ENCODE results near the gene IGF2BP2.

The IGF2BP2 gene

GRCh38 chr3:185767002-185767688 is 57.7 kb downstream of the IGF2BP2 start:
- no peak overlapping the region for H2AFZ ChIP-seq (ENCODE audit: low read depth, low read length)

DNA sequence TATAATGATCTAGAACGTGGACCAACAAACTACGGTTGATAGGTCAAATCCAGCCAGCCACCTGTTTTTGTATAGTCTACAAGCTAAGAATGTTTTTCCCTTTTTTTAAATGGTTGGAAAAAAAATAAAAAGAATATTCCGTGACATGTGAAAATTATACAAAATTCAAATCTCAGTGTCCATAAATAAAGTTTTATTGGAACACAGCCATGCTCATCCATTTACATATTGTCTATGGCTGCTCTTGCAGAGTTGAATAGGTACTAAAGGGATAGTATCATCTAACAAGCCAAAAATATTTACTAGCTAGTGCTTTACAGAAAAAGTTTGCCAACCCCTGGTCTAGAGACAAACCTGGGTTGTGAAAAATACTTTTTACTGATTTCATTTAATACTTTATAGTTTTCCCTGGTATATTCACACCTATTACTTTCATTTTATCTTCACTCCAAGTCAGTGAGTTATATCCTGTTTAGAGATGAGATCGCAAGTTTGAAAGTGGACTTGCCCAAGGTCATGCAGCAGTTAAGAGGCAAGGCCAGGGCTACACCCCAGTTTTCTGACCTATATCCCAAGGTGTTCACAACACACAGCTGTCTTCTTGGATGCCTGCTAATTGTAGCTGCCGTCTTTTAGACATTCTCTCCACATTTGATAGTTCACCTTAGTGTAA is 58.4 kb downstream of the IGF2BP2 start:
- no peak for TF ChIP-seq EZH2phosphoT487 (IDR thresholded peaks at IDR 0.05; ENCODE audit: low read depth)
- TF ChIP-seq, protein P1, sequence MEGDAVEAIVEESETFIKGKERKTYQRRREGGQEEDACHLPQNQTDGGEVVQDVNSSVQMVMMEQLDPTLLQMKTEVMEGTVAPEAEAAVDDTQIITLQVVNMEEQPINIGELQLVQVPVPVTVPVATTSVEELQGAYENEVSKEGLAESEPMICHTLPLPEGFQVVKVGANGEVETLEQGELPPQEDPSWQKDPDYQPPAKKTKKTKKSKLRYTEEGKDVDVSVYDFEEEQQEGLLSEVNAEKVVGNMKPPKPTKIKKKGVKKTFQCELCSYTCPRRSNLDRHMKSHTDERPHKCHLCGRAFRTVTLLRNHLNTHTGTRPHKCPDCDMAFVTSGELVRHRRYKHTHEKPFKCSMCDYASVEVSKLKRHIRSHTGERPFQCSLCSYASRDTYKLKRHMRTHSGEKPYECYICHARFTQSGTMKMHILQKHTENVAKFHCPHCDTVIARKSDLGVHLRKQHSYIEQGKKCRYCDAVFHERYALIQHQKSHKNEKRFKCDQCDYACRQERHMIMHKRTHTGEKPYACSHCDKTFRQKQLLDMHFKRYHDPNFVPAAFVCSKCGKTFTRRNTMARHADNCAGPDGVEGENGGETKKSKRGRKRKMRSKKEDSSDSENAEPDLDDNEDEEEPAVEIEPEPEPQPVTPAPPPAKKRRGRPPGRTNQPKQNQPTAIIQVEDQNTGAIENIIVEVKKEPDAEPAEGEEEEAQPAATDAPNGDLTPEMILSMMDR (IDR thresholded peaks at IDR 0.05; ENCODE audit: low read depth, low read length) = no peak
- Histone ChIP-seq H3K9ac (ENCODE audit: low read length) (no peak overlapping the region), H3K27me3 (ENCODE audit: low read depth, low read length) (peaks cover 47% of the 10 kb centered on the region), H4K20me1 (ENCODE audit: insufficient read depth, low read length) (no peaks in the 10 kb centered on the region), H3K4me1 (ENCODE audit: low read length) (peaks cover 4% of the 10 kb centered on the region; the same call in 1 of the 2 replicates), H3K4me2 (ENCODE audit: low read length) (peak overlapping the region; percentile 55), H3K9me3 (ENCODE audit: insufficient read depth, low read length) (no peaks in the 10 kb centered on the region), H3K79me2 (ENCODE audit: low read length) (no peaks in the 10 kb centered on the region), H3K4me3 (ENCODE audit: low read length) (peak overlapping the region; percentile 30), H2AFZ (ENCODE audit: low read depth, low read length) (no peak overlapping the region), H3K36me3 (replicated peaks; ENCODE audit: low read depth, low read length) (no peaks in the 10 kb centered on the region), H3K27ac (ENCODE audit: low read length) (no peak overlapping the region)

More at GRCh38 chr3:185767002-185767688, 57.7 kb downstream of the IGF2BP2 start:
- peak overlapping the region; percentile 55 for H3K4me2 ChIP-seq (ENCODE audit: low read length)
- H3K27me3 ChIP-seq (ENCODE audit: low read depth, low read length) = peaks cover 43% of the 10 kb centered on the region
- no peaks in the 10 kb centered on the region for H3K36me3 ChIP-seq (replicated peaks; ENCODE audit: low read depth, low read length)
- H3K27ac ChIP-seq (ENCODE audit: low read length) = no peak overlapping the region
- H3K4me3 ChIP-seq (ENCODE audit: low read length) = peak overlapping the region; percentile 30
- H3K79me2 ChIP-seq (ENCODE audit: low read length) = no peaks in the 10 kb centered on the region
- no peaks in the 10 kb centered on the region for H3K9me3 ChIP-seq (ENCODE audit: insufficient read depth, low read length)
- H4K20me1 ChIP-seq (ENCODE audit: insufficient read depth, low read length) = no peaks in the 10 kb centered on the region
- peaks cover 4% of the 10 kb centered on the region; the same call in 1 of the 2 replicates for H3K4me1 ChIP-seq (ENCODE audit: low read length)
- H3K9ac ChIP-seq (ENCODE audit: low read length) = no peak overlapping the region
- TF ChIP-seq, protein P1 (IDR thresholded peaks at IDR 0.05; ENCODE audit: low read depth, low read length) = no peak
- TF ChIP-seq EZH2phosphoT487 (IDR thresholded peaks at IDR 0.05; ENCODE audit: low read depth) = no peak

DNA sequence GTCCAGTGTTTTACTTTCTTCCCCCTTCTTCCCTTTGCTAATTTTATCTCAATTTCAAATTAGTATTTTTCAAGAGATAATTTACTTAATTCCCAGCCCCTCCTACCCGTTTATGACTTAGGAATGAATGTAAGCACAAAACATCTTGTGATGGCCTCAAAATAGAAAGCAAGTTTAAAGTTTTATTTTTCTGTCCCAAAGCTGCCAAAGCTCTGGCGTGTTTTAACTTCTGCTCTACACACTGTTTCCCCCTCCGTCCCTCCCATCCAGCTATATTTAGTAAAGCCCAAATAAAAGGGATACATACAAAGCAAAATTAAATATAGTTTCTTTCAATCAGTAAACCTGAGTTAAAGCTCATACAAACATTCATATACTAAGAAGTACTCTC is 59.9 kb downstream of the IGF2BP2 start:
- Histone ChIP-seq H3K27me3 (ENCODE audit: low read depth, low read length) (peaks cover 62% of the 10 kb centered on the region), H4K20me1 (ENCODE audit: insufficient read depth, low read length) (no peaks in the 10 kb centered on the region), H3K9me3 (ENCODE audit: insufficient read depth, low read length) (no peaks in the 10 kb centered on the region), H3K9ac (ENCODE audit: low read length) (no peak overlapping the region), H3K79me2 (ENCODE audit: low read length) (no peaks in the 10 kb centered on the region), H3K36me3 (replicated peaks; ENCODE audit: low read depth, low read length) (no peaks in the 10 kb centered on the region), H3K4me1 (ENCODE audit: low read length) (peaks cover 4% of the 10 kb centered on the region; the same call in 1 of the 2 replicates), H2AFZ (ENCODE audit: low read depth, low read length) (no peak overlapping the region), H3K27ac (ENCODE audit: low read length) (no peak overlapping the region), H3K4me2 (ENCODE audit: low read length) (no peak overlapping the region), H3K4me3 (ENCODE audit: low read length) (no peak overlapping the region)
- TF ChIP-seq EZH2phosphoT487 (IDR thresholded peaks at IDR 0.05; ENCODE audit: low read depth) = no peak

DNA sequence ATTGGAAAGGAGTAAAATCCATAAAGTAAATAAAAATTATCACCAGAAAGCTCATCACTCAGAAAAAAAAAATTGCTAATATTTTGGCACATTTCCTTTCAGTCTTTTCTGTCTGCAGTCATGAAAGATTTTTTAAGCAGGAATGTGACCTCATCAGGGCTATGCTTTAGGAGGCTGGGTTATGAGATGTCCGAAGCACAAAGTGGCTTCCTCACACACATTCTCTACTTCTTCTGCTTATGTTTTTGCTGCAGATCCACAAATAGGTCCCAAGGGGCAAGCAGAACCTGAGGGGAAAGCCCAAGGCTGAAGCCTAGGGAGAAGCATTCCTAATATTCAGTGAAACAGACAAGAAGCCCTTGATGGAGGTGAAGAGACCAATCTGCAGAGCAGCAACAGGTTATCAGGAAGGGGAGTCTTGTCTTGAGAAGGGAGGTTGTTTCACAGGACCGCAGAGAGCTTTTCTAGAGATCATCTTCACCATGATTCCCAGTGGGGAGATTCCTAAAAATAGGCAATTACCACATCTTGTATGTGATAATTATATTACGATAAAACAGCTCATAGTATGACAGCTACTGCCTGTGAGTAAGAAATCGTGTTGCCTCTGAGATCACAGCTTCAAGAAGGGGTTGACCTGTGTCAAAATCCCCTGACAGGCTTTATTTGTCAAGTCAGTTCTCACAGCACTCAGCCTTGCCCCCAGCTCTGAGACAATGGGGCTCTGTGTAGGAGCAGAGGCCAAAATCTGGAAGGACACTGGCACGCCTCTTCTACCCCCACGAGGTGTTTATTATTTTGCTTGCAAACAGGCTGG is 60.5 kb downstream of the IGF2BP2 start:
- H3K79me2 ChIP-seq (ENCODE audit: low read length) = no peaks in the 10 kb centered on the region
- H3K9ac ChIP-seq (ENCODE audit: low read length) = no peak overlapping the region

More for the DNA sequence above, 60.5 kb downstream of the IGF2BP2 start:
- Histone ChIP-seq H3K27me3 (ENCODE audit: low read depth, low read length) (peaks cover 66% of the 10 kb centered on the region), H3K4me1 (ENCODE audit: low read length) (peaks cover 4% of the 10 kb centered on the region; the same call in 1 of the 2 replicates), H3K9me3 (ENCODE audit: insufficient read depth, low read length) (no peaks in the 10 kb centered on the region), H2AFZ (ENCODE audit: low read depth, low read length) (no peak overlapping the region), H3K36me3 (replicated peaks; ENCODE audit: low read depth, low read length) (no peaks in the 10 kb centered on the region), H3K4me2 (ENCODE audit: low read length) (no peak overlapping the region), H4K20me1 (ENCODE audit: insufficient read depth, low read length) (no peaks in the 10 kb centered on the region), H3K27ac (ENCODE audit: low read length) (no peak overlapping the region), H3K4me3 (ENCODE audit: low read length) (no peak overlapping the region)
- TF ChIP-seq, protein P1 (IDR thresholded peaks at IDR 0.05; ENCODE audit: low read depth, low read length) = no peak
- TF ChIP-seq EZH2phosphoT487 (IDR thresholded peaks at IDR 0.05; ENCODE audit: low read depth) = no peak

Measured in OCI-LY3 (cell line).